Measurements from ENCODE around the gene SPTBN1.

GRCh38 chr2:54595999-54596902 lies 140.1 kb downstream of the SPTBN1 start:
- TF ChIP-seq CTCF (conservative IDR thresholded peaks at IDR 0.05) (no peak), EZH2 (IDR thresholded peaks at IDR 0.05; ENCODE audit: low read depth) (no peak)

Data from PC-9 (cell line).